GM12864 (cell line): ENCODE measurements around the gene BDH1.

Experiments
- DNase-seq: peaks from one replicate; pipeline ENCODE4 v3.0.0-alpha.2; 2011; ENCODE audit warnings: low read depth
- H3K4me3 ChIP-seq: 2 replicates; pipeline ENCODE4 v1.5.1; 2011; ENCODE audit warnings: mild to moderate bottlenecking, low read depth, low read length, control low read depth
- CTCF ChIP-seq: IDR thresholded peaks from 2 replicates; pipeline ENCODE4 v1.5.1; 2011; ENCODE audit warnings: low read depth, mild to moderate bottlenecking, moderate library complexity, low read length, control low read depth, inconsistent platforms; ENCODE audit errors: missing control alignments

BDH1 gene

GRCh38 chr3:197464794-197465193 lies 91.0 kb downstream of the BDH1 start:
- no peak for TF ChIP-seq CTCF
- no peak overlapping the region for H3K4me3 ChIP-seq
- no peak for DNase-seq

- no peak for DNase-seq
- H3K4me3 ChIP-seq, result no peak overlapping the region
- TF ChIP-seq CTCF, result no peak
These were observed 92.5 kb downstream of the BDH1 start for GRCh38 chr3:197463279-197463678.

- no peak for TF ChIP-seq CTCF
- no peak for DNase-seq
- H3K4me3 ChIP-seq, result no peak overlapping the region
These were observed 93.0 kb downstream of the BDH1 start for GRCh38 chr3:197462808-197463207.

GRCh38 chr3:197460639-197461038 lies 95.1 kb downstream of the BDH1 start:
- DNase-seq, result no peak
- no peak overlapping the region for H3K4me3 ChIP-seq
- no peak for TF ChIP-seq CTCF

- no peak overlapping the region for H3K4me3 ChIP-seq
- no peak for DNase-seq
- TF ChIP-seq CTCF, result no peak
These were observed 95.8 kb downstream of the BDH1 start for GRCh38 chr3:197460002-197460401.
